Activated CD4-positive, CD25-positive, alpha-beta regulatory T cell treated with anti-CD3 and anti-CD28 coated beads, Interleukin-2, amount 50 U/mL, for 16 hours (primary cell): Measurements from ENCODE around the gene BTN2A1.
"Not testable (repeated sequence)": the region's sequence is repeated elsewhere in the genome, so short reads cannot be mapped to it uniquely, and the experiment has no call there.

Source experiments
- DNase-seq: peaks from one replicate; pipeline ENCODE4 v3.0.0-alpha.2; 2020; ENCODE audit warnings: low read depth, low spot score

Gene BTN2A1

GRCh38 chr6:26457806-26458688, at the start of gene BTN2A1:
Gene BTN2A1 (plus strand): TSS chr6:26457955. CDS start chr6:26458637, 682 bp downstream.
- peak; percentile 50 for DNase-seq

DNA sequence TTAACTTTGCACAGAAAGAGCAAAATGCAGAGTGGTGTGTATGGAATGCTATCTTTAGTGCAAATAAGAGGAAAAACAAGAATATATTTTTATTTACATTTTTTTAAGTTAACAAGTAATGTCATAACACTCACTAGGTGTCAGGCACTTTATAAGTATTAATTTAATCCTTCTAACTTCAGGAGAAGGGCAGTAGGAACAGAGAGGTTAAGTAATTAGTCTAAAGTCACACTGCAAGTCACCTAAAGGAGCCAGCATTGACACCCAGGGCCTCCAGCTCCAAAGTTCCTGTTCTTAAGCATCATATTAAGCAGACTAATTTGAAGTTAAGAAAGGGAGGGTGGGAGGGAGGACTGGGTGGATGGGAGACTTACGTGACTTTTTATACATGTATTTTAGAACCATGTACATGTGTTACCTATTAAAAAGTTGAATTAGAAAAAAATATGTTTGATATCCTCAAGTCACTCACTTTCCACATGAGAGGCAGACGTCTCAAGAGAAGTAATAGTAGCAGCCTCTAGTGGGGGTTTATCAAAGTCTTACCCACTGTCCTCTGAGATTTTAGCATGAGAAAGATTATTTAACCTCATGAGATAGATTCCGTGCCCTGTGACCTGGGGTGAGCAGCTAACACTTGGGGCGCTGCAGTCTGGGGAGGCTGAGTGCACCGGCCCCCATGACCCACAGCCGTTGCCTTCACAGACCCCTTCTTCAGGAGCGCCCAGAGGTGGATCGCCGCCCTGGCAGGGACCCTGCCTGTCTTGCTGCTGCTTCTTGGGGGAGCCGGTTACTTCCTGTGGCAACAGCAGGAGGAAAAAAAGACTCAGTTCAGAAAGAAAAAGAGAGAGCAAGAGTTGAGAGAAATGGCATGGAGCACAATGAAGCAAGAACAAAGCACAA, 48.7 kb upstream of the BTN2A1 start:
- DNase-seq, result no peak

DNA sequence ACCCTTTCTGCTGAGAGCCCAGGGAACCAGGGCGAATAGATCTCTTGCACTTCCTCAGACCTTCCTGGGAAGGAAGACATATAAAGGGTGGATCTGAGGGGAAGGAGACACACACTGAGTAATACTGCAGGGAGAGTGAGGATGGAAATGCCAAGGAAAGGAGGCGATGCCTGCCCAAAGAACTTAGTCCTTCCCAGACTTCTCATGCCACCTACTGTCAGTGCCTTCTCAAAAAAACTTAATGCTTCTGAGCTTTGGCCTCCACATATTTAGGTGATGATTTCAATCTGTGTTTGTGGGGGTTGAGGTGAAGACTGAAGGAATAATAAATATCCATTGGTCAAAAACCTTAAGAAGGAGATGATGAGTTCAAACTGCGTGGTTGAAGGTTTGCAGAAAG, 46.0 kb upstream of the BTN2A1 start:
- no peak for DNase-seq

DNA sequence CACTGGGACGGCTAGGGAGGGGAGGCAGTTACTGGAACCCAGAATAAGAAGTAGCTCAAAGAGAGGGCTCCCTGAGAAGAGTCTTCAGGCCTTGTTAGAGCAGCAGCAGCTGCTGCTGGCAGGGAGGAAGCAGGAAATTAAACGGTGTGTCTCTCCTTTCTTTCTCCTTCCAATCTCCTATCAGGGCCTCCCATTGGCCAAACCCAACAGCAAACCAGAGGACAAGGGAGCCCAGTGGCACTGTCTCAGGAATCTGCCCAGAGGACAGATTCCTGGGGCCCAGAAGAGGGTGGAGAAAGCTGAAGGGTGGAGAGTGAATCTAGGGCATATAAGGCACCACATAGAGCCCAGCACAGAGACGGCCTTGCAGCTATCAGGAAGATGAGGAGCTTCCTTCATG, 45.5 kb upstream of the BTN2A1 start:
- no peak for DNase-seq

DNA sequence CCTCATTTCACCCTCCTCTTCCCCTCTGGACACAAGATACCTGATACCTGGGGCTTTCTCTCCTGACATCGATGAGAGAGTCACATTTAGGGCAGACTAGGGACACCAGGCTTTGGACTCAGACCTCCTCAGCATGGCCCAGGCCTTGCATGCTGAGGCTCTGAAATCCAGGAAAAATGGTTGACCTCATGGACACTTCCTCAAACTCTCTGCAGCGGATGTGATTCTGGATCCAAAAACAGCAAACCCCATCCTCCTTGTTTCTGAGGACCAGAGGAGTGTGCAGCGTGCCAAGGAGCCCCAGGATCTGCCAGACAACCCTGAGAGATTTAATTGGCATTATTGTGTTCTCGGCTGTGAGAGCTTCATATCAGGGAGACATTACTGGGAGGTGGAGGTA, 44.8 kb upstream of the BTN2A1 start:
- DNase-seq, result no peak

GRCh38 chr6:26414281-26414680, 43.5 kb upstream of the BTN2A1 start:
- no peak for DNase-seq

- DNase-seq, result no peak
Observed at GRCh38 chr6:26415036-26415614, 42.6 kb upstream of the BTN2A1 start.

DNA sequence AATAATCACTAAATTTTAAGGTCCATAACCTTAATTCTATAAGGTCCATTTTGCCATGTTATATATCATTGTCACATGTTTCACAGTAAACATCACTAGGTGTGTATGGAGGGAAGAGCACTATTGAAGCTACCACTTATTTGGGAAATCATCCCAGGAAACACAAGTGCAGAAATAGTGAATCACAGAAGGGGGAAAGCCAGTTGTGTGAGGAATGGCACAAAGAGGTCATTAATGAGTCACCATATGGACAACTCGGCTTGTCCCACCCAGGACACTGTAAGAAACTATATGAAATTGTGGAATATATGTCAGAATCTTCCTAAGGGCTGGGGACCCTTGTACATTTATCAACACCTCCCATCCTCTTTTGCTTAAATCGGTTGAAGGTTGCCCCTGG, 42.0 kb upstream of the BTN2A1 start:
- DNase-seq, result no peak

GRCh38 chr6:26416288-26416687, 41.5 kb upstream of the BTN2A1 start:
- no peak for DNase-seq

- DNase-seq, result not testable (repeated sequence)
Observed at GRCh38 chr6:26418077-26418476, 39.7 kb upstream of the BTN2A1 start.

DNA sequence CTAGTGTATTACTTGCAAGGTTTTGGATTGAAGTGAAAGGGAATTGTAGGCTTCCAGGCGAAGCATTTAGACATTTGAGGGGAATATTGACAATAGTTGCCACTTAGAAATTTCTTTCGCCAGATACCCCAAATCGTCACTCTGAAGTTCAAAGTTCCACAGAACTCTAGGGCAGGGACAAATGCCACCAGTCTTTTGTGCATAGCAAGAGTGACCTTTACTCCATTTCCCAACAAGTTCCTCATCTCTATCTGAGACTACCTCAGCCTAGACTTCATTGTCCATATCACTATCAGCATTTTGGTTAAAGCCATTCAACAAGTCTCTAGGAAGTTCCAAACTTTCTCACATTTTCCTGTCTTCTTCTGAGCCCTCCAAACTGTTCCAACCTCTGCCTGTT, 39.0 kb upstream of the BTN2A1 start:
- not testable (repeated sequence) for DNase-seq

GRCh38 chr6:26420688-26421171, 37.0 kb upstream of the BTN2A1 start:
- DNase-seq, result no peak

DNA sequence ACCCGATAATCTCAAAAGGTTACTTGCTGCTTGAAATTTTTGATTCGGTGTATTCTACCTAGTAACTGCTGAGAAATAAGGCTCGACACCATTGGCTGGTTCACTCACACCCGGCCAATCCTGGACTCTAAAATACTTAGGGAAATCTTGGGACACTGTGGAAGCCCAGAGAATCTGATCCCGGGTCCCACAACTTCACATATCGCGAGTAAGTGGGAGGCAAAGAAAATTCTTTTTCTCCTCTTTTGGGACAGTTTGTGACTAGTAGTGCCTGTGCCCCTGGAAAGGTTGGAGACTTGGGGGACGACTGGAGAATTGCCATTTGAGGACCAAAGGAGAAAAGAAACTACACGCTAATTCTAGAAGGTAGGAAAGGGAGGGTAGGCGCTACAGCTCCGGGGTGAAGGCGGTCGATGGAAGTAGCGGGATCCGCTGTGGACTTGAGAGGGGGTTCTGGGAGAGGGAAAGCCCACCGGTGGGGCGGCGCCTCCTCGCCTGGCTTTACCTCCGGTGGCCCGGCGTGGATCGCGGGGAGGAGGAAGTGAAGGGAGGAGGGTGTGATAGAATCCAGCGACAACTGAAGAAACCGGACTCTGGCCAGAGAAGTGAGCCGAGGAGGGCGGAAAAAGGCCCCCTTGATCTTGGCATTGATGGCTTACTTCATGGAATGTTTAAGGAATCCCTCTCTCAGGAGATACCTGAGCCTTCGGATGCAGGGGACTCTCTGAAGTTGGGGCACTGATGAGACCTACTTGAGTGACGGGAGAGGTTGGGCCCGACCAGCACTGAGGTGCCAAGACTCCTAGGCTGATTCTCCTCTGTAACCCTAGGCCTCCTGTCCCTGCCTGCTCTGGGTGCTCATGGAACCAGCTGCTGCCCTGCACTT, 36.3 kb upstream of the BTN2A1 start:
- DNase-seq, result peak; percentile 10

DNA sequence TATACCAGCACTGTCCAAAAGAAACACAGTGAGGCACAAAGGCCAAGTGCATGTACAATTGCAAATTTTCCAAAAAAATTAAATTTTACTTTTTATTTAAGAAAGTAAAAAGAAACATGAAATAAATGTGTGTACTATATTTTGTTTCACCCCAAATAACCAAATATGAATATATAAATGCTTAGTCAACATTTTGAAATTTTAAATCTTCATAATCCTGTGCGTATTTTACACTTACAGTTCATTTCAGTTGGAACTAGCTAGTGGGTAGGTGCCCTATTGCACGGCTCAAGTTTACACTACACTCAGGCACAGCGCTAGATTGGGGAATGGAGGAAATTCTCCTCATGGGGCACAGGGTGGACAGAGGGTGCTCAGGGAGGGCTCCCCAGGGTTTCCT, 35.4 kb upstream of the BTN2A1 start:
- DNase-seq, result no peak

- no peak for DNase-seq
Observed at GRCh38 chr6:26426691-26427450, 30.9 kb upstream of the BTN2A1 start.

- no peak for DNase-seq
Observed at GRCh38 chr6:26427451-26427809, 30.3 kb upstream of the BTN2A1 start.

GRCh38 chr6:26428206-26428605, 29.5 kb upstream of the BTN2A1 start:
- no peak for DNase-seq

GRCh38 chr6:26430787-26431186, 27.0 kb upstream of the BTN2A1 start:
- DNase-seq, result no peak

DNA sequence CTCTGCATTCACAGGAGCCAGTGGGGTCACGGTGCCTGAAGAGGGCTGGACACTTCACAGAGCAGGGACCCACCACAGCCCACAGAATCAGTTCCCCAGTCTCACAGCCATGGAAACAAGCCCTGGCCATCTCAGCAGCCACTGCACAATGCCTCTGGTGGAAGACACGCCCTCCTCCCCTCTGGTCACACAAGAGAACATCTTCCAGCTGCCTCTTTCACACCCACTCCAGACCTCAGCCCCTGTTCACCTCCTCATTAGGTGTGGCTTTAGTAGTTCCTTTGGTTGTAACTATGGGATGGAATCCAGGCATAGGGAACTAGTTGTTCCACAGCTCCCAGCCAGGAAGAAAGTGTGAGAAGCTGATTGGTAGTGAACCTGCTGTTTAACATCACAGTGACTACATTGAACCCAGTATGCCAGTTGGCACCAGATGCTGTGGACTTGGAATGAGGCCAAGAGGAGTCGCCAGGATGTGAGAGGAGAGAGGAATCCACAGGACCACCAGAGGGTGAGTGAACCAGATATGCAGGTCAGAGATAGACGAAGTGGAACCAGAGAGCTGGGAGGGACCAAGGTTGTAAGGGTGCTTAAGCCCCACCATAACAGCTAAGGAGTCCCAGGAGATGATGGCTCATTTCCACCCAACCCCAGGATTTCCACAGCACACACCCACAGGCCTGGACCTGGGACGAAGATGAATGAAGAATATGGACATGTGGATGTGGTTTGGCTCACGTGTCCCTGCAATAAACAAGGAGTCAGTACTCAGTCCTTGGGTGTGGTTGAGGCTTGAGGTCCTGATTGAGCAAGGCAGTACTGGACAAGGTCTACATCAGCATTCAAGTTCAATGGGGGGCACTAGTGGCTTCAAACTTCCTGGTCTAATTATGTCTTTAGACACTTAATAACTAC, 26.2 kb upstream of the BTN2A1 start:
- no peak for DNase-seq
